Ovary (tissue), 9 donors: Measurements from ENCODE around the gene TIMP2. TPM values are rescaled to one million over a fixed set of nuclear protein-coding genes. Genes with fewer than 3 reads are reported as not detected.

Experiments
- DNase-seq, 5 donors: peaks; one replicate each; pipeline ENCODE4 v3.0.0-alpha.2; 2019 to 2020
- H3K27ac ChIP-seq, 2 donors: fragments of 200-600 bp; one replicate each; pipeline versions ENCODE4 v1.5.1 to v1.8.0; 2019 to 2022
- H3K27me3 ChIP-seq: fragments of 200-600 bp; one replicate; pipeline ENCODE4 v1.8.0; 2022
- H3K36me3 ChIP-seq: fragments of 200-600 bp; sonication (generic); one replicate; pipeline ENCODE4 v1.5.1; 2019
- H3K4me1 ChIP-seq: one replicate; pipeline ENCODE4 v1.8.1; 2013; ENCODE audit warnings: mild to moderate bottlenecking, moderate library complexity; ENCODE audit not compliant: insufficient read depth
- H3K4me3 ChIP-seq: fragments of 200-600 bp; sonication (generic); one replicate; pipeline ENCODE4 v1.5.1; 2017
- H3K9me3 ChIP-seq, 2 donors: fragments of 200-600 bp in 1 of 2; sonication (generic) in 1 of 2; one replicate each; pipeline versions ENCODE4 v1.5.1 to v1.8.1; 2013 to 2019; ENCODE audit warnings: mild to moderate bottlenecking in 1 of 2, moderate library complexity in 1 of 2
- CTCF ChIP-seq, 3 donors: fragments of 450-650 bp in 2 of 3; fragments of 200-600 bp in 1 of 3; IDR thresholded peaks; one replicate each; pipeline versions ENCODE4 v1.5.1 to v1.8.0; 2016 to 2022; ENCODE audit warnings: antibody characterized with exemption in 3 of 3, mild to moderate bottlenecking in 1 of 3
- EP300 ChIP-seq: sonication (generic); formaldehyde crosslinking; IDR thresholded peaks from one replicate; pipeline ENCODE4 v1.6.1; 2017; ENCODE audit warnings: antibody characterized with exemption
- POLR2A ChIP-seq: fragments of 450-650 bp; IDR thresholded peaks from one replicate; pipeline ENCODE4 v1.6.1; 2017; ENCODE audit warnings: antibody characterized with exemption, mild to moderate bottlenecking, moderate library complexity
- WGBS, 3 donors: extraction: QIAGEN DNeasy Blood & Tissue Kit in 1 of 3; methylation state at CpG; one replicate each; pipeline versions ENCODE4 v1.1.5 to v1.1.7; 2013 to 2017; 5-methylcytosine and 5-hydroxymethylcytosine counted together
- intact Hi-C, 4 donors: fragments of 100-400 bp; cut with DNase I; formaldehyde crosslinking; loops; one replicate each; pipeline versions ENCODE4 v1.11.0 to v1.15.1; 2022 to 2023
- polyA plus RNA-seq, 2 donors: library from polyadenylated mRNA; stranded (reverse); fragments of 200-250 nt in 1 of 2; fragments of 350-450 nt in 1 of 2; fragmentation: Illumina TruSeq in 1 of 2; extraction: RNeasy Lipid Tissue Mini Kit (QIAGEN cat#74804) in 1 of 2; gene quantifications; one replicate each; pipeline ENCODE4 v1.2.3, GENCODE V29; 2013 to 2014
- total RNA-seq, 7 donors: library from RNA; depleted of rRNA in 2 of 7; stranded (reverse); fragments of >200 nt in 2 of 7; fragmentation: NEBNext Ultra II Directional in 3 of 7; extraction: Animal tissue kit (Norgen Biotek cat#: 25700) in 3 of 7; gene quantifications; one replicate each; pipeline versions ENCODE4 v1.1.0 to v1.2.4, GENCODE V29; 2016 to 2023
- donor health status: DM: no; HTN: no; CAD: no; lungs with moderate emphysema.
- donor health status: DM: no; HTN: no; CAD: no.
- donor health status: Bipolar disorder and iron deficiency.
- donor health status: DM: yes; HTN: yes; CAD: no.
- donor health status: DM: no; HTN: no; CAD: no.
- donor health status: DM: yes; HTN: yes; CAD: no.

TIMP2 gene
- total and polyA plus RNA-seq, 9 donors: 221 to 1,422 (median 693) TPM

GRCh38 chr17:78944026-78944425 is 18.8 kb upstream of the TIMP2 start:
- peaks cover 30% of the 10 kb centered on the region for H3K4me1 ChIP-seq
- intact Hi-C loops: no loop called here
- H3K9me3 ChIP-seq: no peaks in the 10 kb centered on the region
- H3K27ac ChIP-seq: no peak overlapping the region
- DNase-seq: no peak
- H3K36me3 ChIP-seq: no peaks in the 10 kb centered on the region
- H3K27me3 ChIP-seq: no peaks in the 10 kb centered on the region
- 81 to 85% (median 84%) methylated on average over 7 of the region's 7 CpGs for WGBS, 3 donors
- no peak overlapping the region for H3K4me3 ChIP-seq
- TF ChIP-seq POLR2A (no peak), CTCF (IDR thresholded peaks at IDR 0.05) (no peak), EP300 (no peak)

GRCh38 chr17:78940708-78941107 is 15.5 kb upstream of the TIMP2 start:
- H3K4me1 ChIP-seq: peaks cover 16% of the 10 kb centered on the region
- intact Hi-C loops: no loop called here
- H3K27me3 ChIP-seq: no peaks in the 10 kb centered on the region
- TF ChIP-seq CTCF (IDR thresholded peaks at IDR 0.05) (no peak), EP300 (no peak), POLR2A (no peak)
- no peak overlapping the region for H3K27ac ChIP-seq
- WGBS, 3 donors: 42 to 51% (median 49%) methylated on average over 6 of the region's 6 CpGs
- H3K9me3 ChIP-seq: no peaks in the 10 kb centered on the region
- no peak overlapping the region for H3K4me3 ChIP-seq
- no peaks in the 10 kb centered on the region for H3K36me3 ChIP-seq
- no peak for DNase-seq

- Histone ChIP-seq H3K9me3 (no peaks in the 10 kb centered on the region), H3K4me3 (no peak overlapping the region), H3K27ac (peak overlapping the region in 1 of 2 donors; percentile 50), H3K27me3 (no peaks in the 10 kb centered on the region), H3K4me1 (peaks cover 19% of the 10 kb centered on the region), H3K36me3 (no peaks in the 10 kb centered on the region)
- intact Hi-C loops: no loop called here
- DNase-seq: no peak
- WGBS, 3 donors: 11 to 33% (median 13%) methylated on average over 5 of the region's 5 CpGs
- TF ChIP-seq EP300 (no peak), POLR2A (no peak), CTCF (IDR thresholded peaks at IDR 0.05) (no peak)
Observed at GRCh38 chr17:78940258-78940657, 15.1 kb upstream of the TIMP2 start.

- 27 to 39% (median 31%) methylated on average over 6 of the region's 6 CpGs for WGBS, 3 donors
- Histone ChIP-seq H3K4me1 (peaks cover 26% of the 10 kb centered on the region), H3K27me3 (no peaks in the 10 kb centered on the region), H3K36me3 (no peaks in the 10 kb centered on the region), H3K27ac (peak overlapping the region in 1 of 2 donors; percentile 50), H3K9me3 (no peaks in the 10 kb centered on the region), H3K4me3 (no peak overlapping the region)
- no peak for DNase-seq
- TF ChIP-seq EP300 (no peak), POLR2A (no peak), CTCF (IDR thresholded peaks at IDR 0.05) (no peak)
- intact Hi-C loops: loop anchor here in 1 of 4 donors (10.0 kb wide), 1 partner anchor 75 kb away; no protein-coding TSS in a partner anchor
Observed at GRCh38 chr17:78939615-78940014, 14.4 kb upstream of the TIMP2 start.
